ENCODE measurements around the gene TMBIM1.
A peak's percentile ranks its signal among the peaks of the same experiment; 100 is the strongest.

The TMBIM1 gene

DNA sequence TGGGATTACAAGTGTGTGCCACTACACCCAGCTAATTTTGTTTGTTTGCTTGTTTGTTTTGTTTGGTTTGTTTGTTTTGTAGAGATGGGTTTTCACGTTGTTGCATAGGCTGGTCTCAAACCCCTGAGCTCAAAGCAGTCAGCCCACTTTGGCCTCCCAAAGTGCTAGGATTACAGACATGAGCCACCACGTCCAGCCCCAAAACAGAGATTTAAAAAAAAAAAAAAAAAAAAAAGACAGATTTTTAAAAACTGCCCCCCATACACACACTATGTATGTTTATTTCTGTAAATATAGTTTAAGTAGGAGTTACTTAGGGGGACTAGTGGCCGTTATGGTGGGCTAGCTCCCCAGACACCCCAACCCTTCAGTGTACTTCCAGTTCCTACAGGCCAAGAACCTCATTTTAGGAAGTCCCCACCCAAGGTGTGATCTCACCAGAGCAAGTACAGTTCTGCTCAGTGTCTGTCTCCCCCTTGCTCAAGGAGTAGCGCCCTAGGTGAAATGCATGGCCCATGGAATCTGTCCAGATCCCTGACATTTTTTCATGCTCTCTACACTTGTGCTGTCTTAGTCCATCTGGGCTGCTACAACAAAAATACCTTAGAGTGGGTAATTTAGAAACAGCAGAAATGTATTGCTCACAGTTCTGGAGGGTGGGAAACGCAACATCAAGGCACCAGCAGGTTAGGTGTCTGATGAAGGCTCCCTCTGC lies 1.6 kb upstream of the TMBIM1 start:
- Histone ChIP-seq H3K4me1 (ENCODE audit: control insufficient read depth in 1 of 2, insufficient read depth in 2 of 2, low read length in 2 of 2) (peaks cover 47 to 54% of the 10 kb centered on the region in 2 donors), H3K27me3 (ENCODE audit: control insufficient read depth in 1 of 2, insufficient read depth in 2 of 2, low read length in 2 of 2) (no peaks in the 10 kb centered on the region), H3K27ac (ENCODE audit: low read depth, low read length) (peak overlapping the region; percentile 71), H3K36me3 (ENCODE audit: control insufficient read depth in 1 of 2, insufficient read depth in 2 of 2, low read length in 2 of 2) (no peaks in the 10 kb centered on the region), H3K4me3 (ENCODE audit: low read depth in 1 of 2, low read length in 2 of 2) (no peak overlapping the region), H3K9ac (ENCODE audit: low read depth in 1 of 2, low read length in 2 of 2) (peak overlapping the region; percentile 33 to 61), H3K9me3 (ENCODE audit: control insufficient read depth in 1 of 2, low read length in 2 of 2) (no peaks in the 10 kb centered on the region)

DNA sequence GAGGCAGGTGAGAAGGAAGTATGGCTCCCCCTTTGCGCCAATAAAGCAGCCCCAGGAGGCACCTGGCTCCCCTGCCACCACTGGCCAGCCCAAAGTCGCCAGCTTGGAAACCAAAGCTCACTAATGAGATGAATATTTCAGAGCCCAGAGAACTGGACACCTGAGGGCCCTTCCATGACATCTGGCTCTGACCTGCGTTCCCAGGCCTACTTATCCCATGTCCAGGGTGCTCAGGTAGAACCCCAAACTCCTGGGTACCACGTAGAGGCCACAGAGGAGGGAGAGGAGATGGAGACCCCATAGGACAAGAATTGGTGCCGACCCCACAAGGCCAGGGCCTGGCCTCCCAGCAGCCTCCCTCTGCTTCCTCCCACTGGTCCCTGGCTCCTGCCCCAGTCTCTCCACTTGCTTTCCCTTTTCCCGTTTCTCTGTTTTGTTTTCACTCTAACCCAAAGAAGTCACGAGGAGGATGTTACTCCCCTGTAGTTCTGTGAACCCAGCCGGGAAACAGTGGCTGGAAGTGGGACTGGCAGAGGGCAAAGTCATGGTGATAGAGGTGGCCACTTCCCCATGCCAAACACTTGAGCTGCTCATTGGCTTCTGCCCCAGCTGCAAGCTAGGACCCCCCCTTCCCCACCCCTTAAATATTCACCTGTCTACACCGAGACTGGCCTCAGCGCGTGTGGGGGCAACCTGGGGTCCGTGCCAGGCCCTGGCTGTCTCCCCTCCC lies 820 bp downstream of the TMBIM1 start:
- Histone ChIP-seq H3K9ac (ENCODE audit: low read depth in 1 of 2, low read length in 2 of 2) (peak overlapping the region; percentile 93 to 96), H3K4me3 (ENCODE audit: low read depth in 1 of 2, low read length in 2 of 2) (peak overlapping the region; percentile 93 to 94), H3K9me3 (ENCODE audit: control insufficient read depth in 1 of 2, low read length in 2 of 2) (no peaks in the 10 kb centered on the region), H3K27me3 (ENCODE audit: control insufficient read depth in 1 of 2, insufficient read depth in 2 of 2, low read length in 2 of 2) (no peaks in the 10 kb centered on the region), H3K4me1 (ENCODE audit: control insufficient read depth in 1 of 2, insufficient read depth in 2 of 2, low read length in 2 of 2) (peaks cover 69 to 70% of the 10 kb centered on the region in 2 donors), H3K36me3 (ENCODE audit: control insufficient read depth in 1 of 2, insufficient read depth in 2 of 2, low read length in 2 of 2) (no peaks in the 10 kb centered on the region), H3K27ac (ENCODE audit: low read depth, low read length) (peak overlapping the region; percentile 98)

DNA sequence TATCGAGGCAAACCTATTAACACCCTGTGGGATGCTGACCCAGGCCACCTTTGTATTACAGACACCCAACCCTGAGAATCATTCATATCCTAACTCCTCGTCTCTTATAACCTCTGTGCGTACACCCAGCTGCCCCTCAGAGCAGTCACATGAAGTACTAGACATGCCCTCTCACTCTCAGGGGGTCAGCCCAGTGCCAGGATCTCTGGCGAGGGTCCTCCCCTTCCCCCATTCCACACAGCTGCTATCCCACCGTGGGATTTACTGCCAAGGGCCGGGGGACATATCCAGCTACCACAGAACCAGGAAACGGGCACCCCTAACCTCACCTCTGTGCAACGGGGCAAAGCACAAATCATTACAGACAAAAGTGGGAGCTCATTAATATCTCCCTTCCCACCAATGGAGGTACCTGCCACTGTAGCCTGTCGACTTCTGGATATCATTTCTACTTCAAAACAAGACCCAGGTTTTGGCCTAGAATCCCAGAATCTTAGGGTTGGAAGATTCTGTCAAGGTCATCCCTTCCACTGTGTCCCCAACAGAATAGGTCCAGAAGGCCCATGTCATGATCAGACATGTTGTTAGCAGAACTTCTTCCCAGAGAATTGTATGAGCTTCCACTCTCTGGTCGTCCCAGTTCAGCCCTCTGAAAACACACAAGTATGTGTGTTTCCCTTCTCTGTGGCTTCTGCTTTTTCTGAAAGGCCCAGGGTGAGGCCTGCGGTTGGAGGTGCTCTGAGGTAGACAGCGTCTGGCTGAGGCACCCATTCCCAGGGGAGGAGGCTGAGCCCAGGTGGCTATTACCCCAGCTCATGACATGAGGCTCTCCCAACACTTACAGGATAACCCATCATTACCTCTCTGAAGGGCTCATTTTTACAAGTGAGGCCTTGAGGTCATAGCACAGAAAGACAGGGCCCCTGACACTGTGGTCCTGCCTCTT lies 1.7 kb downstream of the TMBIM1 start:
- H3K9ac ChIP-seq (ENCODE audit: low read depth in 1 of 2, low read length in 2 of 2): peak overlapping the region; percentile 93 to 96
- peaks cover 77 to 78% of the 10 kb centered on the region in 2 donors for H3K4me1 ChIP-seq (ENCODE audit: control insufficient read depth in 1 of 2, insufficient read depth in 2 of 2, low read length in 2 of 2)
- H3K4me3 ChIP-seq (ENCODE audit: low read depth in 1 of 2, low read length in 2 of 2): peak overlapping the region; percentile 93 to 94
- no peaks in the 10 kb centered on the region for H3K27me3 ChIP-seq (ENCODE audit: control insufficient read depth in 1 of 2, insufficient read depth in 2 of 2, low read length in 2 of 2)
- peak overlapping the region; percentile 98 for H3K27ac ChIP-seq (ENCODE audit: low read depth, low read length)
- H3K36me3 ChIP-seq (ENCODE audit: control insufficient read depth in 1 of 2, insufficient read depth in 2 of 2, low read length in 2 of 2): no peaks in the 10 kb centered on the region
- no peaks in the 10 kb centered on the region for H3K9me3 ChIP-seq (ENCODE audit: control insufficient read depth in 1 of 2, low read length in 2 of 2)

DNA sequence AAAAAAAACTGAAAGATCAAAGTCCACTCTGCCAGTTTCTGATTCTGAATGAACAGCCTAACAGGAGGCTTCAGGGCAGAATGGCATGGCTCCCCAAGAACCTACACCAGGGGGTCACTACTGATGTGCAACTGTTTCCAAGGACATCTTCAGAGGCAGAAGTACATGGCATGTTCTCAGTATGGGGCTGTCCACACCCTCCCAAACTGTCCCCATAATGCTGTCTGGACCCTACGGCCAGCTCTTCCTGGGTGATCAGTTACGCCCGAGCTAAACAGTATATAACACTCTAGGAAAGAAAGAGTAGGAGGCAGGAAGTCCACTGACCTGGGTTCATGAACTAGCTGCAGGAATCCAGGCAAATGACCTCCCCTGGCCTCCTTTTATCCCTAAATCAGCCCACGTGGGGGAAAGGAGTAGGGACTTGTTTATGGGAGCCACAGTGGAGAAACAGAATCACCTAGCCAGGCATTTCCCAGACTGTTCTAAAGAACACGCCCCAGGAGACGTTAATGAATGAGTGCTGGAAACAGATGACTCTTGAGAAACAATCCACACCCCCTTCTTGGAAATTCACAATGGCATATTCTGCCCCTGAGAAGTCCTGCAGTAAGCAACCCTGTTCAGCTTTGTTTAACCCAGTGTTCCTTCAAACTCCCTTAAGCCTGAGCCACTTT lies 2.5 kb downstream of the TMBIM1 start:
- Histone ChIP-seq H3K4me1 (ENCODE audit: control insufficient read depth in 1 of 2, insufficient read depth in 2 of 2, low read length in 2 of 2) (peaks cover 79% of the 10 kb centered on the region in 2 donors), H3K9ac (ENCODE audit: low read depth in 1 of 2, low read length in 2 of 2) (peak overlapping the region; percentile 93 to 96), H3K4me3 (ENCODE audit: low read depth in 1 of 2, low read length in 2 of 2) (peak overlapping the region; percentile 93 to 94), H3K9me3 (ENCODE audit: control insufficient read depth in 1 of 2, low read length in 2 of 2) (no peaks in the 10 kb centered on the region), H3K27ac (ENCODE audit: low read depth, low read length) (peak overlapping the region; percentile 98), H3K27me3 (ENCODE audit: control insufficient read depth in 1 of 2, insufficient read depth in 2 of 2, low read length in 2 of 2) (no peaks in the 10 kb centered on the region), H3K36me3 (ENCODE audit: control insufficient read depth in 1 of 2, insufficient read depth in 2 of 2, low read length in 2 of 2) (peaks cover 0 to 5% of the 10 kb centered on the region in 2 donors)

DNA sequence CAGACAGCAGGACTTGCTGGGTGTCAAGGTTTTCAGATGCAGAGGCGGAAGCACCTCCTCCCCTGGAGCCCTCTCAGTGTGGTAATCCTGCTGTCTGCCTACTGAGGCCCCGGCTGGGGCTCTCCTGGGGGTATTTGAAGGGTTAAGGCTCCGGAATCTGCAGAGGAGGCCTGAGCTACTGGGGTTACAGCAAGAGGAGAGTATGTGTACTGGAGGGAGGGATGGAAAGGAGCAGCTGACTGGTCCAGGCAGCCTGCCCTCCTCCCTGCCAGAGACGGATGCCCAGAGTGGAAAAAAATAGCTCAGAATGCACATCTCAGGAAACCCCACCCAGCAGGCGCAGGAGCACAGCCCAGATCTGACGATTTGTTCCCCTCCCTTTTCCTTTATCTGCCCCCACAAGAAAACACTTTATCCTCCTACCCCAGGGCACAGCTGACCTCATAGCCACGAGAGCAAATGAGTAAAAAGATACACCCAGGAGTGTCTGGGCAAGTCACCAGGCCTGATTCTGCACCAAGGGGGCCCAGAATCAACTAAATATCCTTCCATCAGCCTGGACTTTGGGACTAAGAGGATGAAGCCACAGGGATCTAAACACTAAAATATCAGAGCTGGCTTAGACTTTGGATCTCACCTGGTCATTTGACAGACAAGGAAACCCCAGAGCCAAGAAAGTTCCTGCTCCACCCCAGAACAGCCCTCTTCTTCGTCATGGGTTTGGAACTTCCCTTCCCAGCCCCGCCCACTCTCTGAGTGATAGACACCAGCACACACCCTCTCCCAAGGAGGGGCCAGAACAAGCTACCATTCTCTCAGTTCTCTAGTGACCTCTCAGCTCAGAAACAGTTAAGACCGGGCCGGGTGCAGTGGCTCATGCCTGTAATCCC lies 5.5 kb downstream of the TMBIM1 start:
- Histone ChIP-seq H3K4me3 (ENCODE audit: low read depth in 1 of 2, low read length in 2 of 2) (peak overlapping the region; percentile 58 to 73), H3K36me3 (ENCODE audit: control insufficient read depth in 1 of 2, insufficient read depth in 2 of 2, low read length in 2 of 2) (peaks cover 4 to 20% of the 10 kb centered on the region in 2 donors), H3K27me3 (ENCODE audit: control insufficient read depth in 1 of 2, insufficient read depth in 2 of 2, low read length in 2 of 2) (no peaks in the 10 kb centered on the region), H3K4me1 (ENCODE audit: control insufficient read depth in 1 of 2, insufficient read depth in 2 of 2, low read length in 2 of 2) (peaks cover 79% of the 10 kb centered on the region in 2 donors), H3K9ac (ENCODE audit: low read depth in 1 of 2, low read length in 2 of 2) (peak overlapping the region; percentile 58 to 87), H3K27ac (ENCODE audit: low read depth, low read length) (peak overlapping the region; percentile 94), H3K9me3 (ENCODE audit: control insufficient read depth in 1 of 2, low read length in 2 of 2) (no peaks in the 10 kb centered on the region)

DNA sequence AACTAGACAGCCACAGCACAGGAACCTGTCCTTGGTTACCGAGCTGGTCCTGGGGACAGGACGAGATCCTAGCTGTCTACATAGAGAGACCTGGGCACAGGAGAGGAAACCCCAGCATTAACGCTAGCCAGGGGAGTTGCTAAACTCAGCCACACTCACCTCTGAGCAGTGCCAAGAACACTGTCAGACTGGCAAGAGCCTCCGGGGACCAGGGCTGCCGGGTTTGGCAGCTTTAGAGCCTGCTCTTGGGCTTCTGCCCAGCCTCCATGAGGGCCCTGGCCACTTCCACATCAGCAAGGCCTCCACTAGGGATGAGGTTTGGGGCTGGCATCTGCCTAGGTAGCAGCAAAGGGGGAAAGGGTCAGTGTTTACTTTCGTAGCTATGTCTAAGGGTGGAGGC lies 6.7 kb downstream of the TMBIM1 start:
- H3K4me1 ChIP-seq (ENCODE audit: control insufficient read depth in 1 of 2, insufficient read depth in 2 of 2, low read length in 2 of 2): peaks cover 70% of the 10 kb centered on the region in 2 donors
- peak overlapping the region; percentile 58 to 73 for H3K4me3 ChIP-seq (ENCODE audit: low read depth in 1 of 2, low read length in 2 of 2)
- peaks cover 4 to 32% of the 10 kb centered on the region in 2 donors for H3K36me3 ChIP-seq (ENCODE audit: control insufficient read depth in 1 of 2, insufficient read depth in 2 of 2, low read length in 2 of 2)
- peak overlapping the region; percentile 94 for H3K27ac ChIP-seq (ENCODE audit: low read depth, low read length)
- H3K9me3 ChIP-seq (ENCODE audit: control insufficient read depth in 1 of 2, low read length in 2 of 2): no peaks in the 10 kb centered on the region
- no peaks in the 10 kb centered on the region for H3K27me3 ChIP-seq (ENCODE audit: control insufficient read depth in 1 of 2, insufficient read depth in 2 of 2, low read length in 2 of 2)
- H3K9ac ChIP-seq (ENCODE audit: low read depth in 1 of 2, low read length in 2 of 2): peak overlapping the region; percentile 73 to 87

DNA sequence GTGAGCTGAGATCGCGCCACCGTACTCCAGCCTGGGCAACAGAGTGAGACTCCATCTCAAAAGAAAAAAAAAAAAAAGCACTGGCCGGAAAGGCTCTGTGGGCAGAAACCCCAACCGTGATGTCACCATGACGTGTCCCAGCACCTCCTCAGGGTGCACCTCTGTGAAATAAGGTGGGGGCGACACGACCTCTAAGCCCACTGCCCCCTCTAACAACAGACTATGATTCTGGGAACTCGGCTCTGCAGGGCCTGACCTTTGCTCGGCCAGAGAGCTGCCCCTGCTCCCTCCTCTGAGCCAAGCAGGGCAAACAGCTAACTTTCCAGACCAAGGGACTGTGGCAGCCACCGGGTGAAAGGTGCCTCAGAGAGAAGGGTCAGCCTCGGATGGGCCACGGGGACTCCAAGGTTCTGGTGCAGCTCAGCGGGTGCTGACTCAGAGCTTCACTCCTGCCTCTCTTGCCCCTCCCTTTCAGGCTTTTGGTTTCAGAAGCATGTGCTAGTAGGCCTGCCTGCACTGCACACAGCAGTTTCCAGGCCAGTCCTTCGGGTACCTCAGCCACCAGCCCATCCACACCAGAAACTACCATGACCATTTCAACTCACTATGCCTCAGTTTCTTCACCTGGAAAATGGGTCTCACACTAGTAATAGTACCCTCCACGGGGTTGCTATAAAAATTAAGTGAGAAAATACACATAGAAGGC lies 8.0 kb downstream of the TMBIM1 start:
- peaks cover 58 to 59% of the 10 kb centered on the region in 2 donors for H3K4me1 ChIP-seq (ENCODE audit: control insufficient read depth in 1 of 2, insufficient read depth in 2 of 2, low read length in 2 of 2)
- peak overlapping the region; percentile 61 for H3K27ac ChIP-seq (ENCODE audit: low read depth, low read length)
- H3K4me3 ChIP-seq (ENCODE audit: low read depth in 1 of 2, low read length in 2 of 2): peak overlapping the region; percentile 54 to 57
- peaks cover 18 to 45% of the 10 kb centered on the region in 2 donors for H3K36me3 ChIP-seq (ENCODE audit: control insufficient read depth in 1 of 2, insufficient read depth in 2 of 2, low read length in 2 of 2)
- H3K9ac ChIP-seq (ENCODE audit: low read depth in 1 of 2, low read length in 2 of 2): peak overlapping the region; percentile 23 to 48
- H3K27me3 ChIP-seq (ENCODE audit: control insufficient read depth in 1 of 2, insufficient read depth in 2 of 2, low read length in 2 of 2): no peaks in the 10 kb centered on the region
- H3K9me3 ChIP-seq (ENCODE audit: control insufficient read depth in 1 of 2, low read length in 2 of 2): no peaks in the 10 kb centered on the region

DNA sequence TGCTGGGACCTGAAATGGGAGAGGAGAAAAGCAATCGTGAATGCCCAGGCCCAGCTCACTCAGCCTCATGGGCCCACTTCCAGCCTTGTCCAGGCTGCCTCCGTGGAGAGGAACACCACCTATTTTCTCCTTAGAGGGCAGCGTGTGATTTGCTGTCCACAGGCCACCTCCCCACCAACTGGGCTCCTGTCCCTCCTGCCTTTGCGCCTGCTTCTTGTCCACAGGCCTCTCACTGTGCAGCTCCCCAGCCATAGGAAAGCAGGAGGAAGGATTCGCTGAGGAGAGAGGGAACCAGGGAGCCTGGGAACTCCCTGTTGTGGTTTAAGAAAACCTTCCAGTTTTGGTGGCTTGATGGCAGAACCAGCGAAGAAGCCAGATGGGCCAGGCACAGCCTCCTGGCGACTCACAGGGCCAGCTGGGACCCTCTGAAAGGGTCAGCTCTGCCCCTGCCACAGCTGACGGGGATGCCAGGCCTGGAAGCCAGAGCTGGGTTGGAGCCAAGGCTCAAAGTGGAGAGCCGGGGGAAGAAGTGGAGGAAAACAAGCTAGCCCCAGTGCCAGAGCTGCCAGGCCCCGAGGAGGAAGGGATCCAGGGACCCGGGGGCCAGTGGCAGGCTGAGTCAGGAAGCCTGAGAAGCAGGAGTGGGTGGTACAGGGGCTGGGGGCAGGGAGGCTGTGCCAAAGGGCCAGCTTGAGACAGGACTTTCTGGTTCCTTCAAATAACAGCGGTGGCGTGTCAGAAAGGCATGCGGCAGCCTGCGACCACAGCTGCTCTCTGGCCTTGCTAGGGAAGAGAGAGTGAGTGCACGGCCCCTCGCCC lies 9.9 kb downstream of the TMBIM1 start:
- H3K27me3 ChIP-seq (ENCODE audit: control insufficient read depth in 1 of 2, insufficient read depth in 2 of 2, low read length in 2 of 2): no peaks in the 10 kb centered on the region
- no peaks in the 10 kb centered on the region for H3K9me3 ChIP-seq (ENCODE audit: control insufficient read depth in 1 of 2, low read length in 2 of 2)
- H3K4me1 ChIP-seq (ENCODE audit: control insufficient read depth in 1 of 2, insufficient read depth in 2 of 2, low read length in 2 of 2): peaks cover 43% of the 10 kb centered on the region in 2 donors
- no peak overlapping the region for H3K4me3 ChIP-seq (ENCODE audit: low read depth in 1 of 2, low read length in 2 of 2)
- H3K9ac ChIP-seq (ENCODE audit: low read depth in 1 of 2, low read length in 2 of 2): no peak overlapping the region
- peaks cover 32 to 64% of the 10 kb centered on the region in 2 donors for H3K36me3 ChIP-seq (ENCODE audit: control insufficient read depth in 1 of 2, insufficient read depth in 2 of 2, low read length in 2 of 2)
- H3K27ac ChIP-seq (ENCODE audit: low read depth, low read length): peak overlapping the region; percentile 43
